HG02588 (cell line): ENCODE data around the gene ZMIZ1.
"Not testable (repeated sequence)": the region's sequence is repeated elsewhere in the genome, so short reads cannot be mapped to it uniquely, and the experiment has no call there.

ENCODE experiments used
- ATAC-seq: cut with Tn5 transposase; IDR thresholded peaks from one replicate; pipeline ENCODE4 v1.9.1; 2021; ENCODE audit warnings: mild to moderate bottlenecking, moderate library complexity; ENCODE audit not compliant: unreplicated experiment

The ZMIZ1 gene

DNA sequence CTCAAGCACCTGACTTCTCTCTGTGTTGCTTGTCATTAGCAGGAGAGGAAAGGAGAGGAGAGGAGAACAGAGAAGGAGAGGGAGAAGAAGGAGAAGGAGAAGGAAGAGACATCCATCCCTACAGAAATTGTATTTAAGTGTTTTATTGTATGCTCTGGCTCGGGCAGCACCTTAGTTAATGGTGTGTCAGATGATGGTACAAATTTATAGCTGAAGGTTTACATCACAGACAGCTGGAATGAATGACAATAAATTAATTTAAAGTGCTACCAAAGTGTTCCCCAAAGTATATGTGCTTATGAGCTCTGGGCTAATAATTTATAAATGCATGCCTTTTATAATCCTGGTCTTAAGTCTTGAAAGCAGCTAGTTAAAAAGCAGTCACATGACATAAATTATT is 38.1 kb upstream of the ZMIZ1 start:
- no peak for ATAC-seq

DNA sequence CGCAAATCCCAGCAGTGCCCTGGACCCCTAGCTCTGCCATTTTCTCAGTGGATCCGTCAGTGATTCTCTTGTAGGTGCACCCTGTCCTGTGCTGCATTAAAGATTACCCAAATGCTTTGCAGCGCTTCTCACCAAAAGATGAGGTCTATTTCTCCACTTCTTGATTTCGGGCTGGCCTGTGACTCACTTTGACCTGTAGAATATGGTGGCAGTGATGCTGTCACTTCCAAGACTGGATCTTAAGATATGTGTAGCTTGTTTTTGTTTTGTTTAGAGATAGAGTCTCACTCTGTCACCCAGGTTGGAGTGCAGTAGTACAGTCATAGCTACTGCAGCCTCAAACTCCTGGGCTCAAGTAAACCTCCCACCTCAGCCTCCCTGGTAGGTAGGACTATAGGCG is 37.0 kb upstream of the ZMIZ1 start:
- ATAC-seq: no peak

- ATAC-seq: no peak
Observed at GRCh38 chr10:79034271-79034876, 34.4 kb upstream of the ZMIZ1 start.

DNA sequence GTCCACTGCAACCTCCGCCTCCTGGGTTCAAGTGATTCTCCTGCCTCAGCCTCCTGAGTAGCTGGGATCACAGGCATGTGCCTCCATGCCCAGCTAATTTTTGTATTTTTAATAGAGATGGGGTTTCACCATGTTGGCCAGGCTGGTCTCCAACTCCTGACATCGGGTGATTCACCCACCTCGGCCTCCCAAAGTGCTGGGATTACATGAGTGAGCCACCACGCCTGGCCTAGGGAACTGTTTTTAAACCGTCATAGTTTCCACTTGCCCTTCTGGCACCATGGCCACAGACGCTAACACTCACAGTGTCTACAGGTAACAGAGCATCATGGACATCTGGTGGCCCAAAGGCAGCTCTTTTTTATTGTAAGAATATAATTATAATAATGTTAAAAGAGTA is 32.4 kb upstream of the ZMIZ1 start:
- ATAC-seq: not testable (repeated sequence)

GRCh38 chr10:79038104-79038840 is 30.5 kb upstream of the ZMIZ1 start:
- ATAC-seq: no peak

- ATAC-seq: no peak
Observed at GRCh38 chr10:79038841-79039201, 29.9 kb upstream of the ZMIZ1 start.

DNA sequence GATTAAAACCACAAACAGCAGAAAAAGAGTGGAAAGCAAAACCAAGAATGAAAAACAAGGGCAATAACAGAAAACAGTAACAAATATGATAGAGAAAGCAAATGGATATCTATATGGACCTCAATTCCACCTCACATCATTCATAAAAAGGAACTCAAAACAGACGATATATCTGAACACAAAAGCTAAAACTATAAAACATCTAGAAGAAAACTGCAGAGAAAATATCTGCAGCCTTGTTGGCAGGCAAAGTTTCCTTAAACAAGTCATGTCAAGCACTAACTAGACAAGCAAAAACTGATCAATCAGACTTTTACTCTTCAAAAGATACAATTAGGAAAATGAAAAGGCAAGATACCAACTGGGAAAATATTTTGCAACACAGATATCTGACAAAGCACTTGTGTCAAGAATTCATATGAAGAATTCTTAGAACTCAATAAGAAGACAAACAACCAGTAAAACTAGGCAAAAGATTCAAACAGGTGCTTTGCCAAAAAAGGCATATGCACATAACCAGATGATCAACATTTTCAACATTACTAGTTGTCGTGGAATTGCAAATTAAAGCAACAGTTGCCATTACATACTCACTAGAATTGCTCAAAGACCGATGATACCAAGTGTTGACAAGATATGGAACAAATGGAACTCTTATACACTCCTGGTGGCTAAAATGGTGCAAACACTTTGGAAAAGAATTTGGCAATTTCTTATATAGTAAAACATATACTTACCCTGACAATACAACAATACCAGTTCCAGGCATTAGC is 25.9 kb upstream of the ZMIZ1 start:
- ATAC-seq: no peak

GRCh38 chr10:79044036-79044632 is 24.6 kb upstream of the ZMIZ1 start:
- ATAC-seq: no peak

- no peak for ATAC-seq
Observed at GRCh38 chr10:79044846-79045245, 23.9 kb upstream of the ZMIZ1 start.

GRCh38 chr10:79045566-79046175 is 23.1 kb upstream of the ZMIZ1 start:
- no peak for ATAC-seq

- ATAC-seq: no peak
Observed at GRCh38 chr10:79046326-79046725, 22.4 kb upstream of the ZMIZ1 start.

DNA sequence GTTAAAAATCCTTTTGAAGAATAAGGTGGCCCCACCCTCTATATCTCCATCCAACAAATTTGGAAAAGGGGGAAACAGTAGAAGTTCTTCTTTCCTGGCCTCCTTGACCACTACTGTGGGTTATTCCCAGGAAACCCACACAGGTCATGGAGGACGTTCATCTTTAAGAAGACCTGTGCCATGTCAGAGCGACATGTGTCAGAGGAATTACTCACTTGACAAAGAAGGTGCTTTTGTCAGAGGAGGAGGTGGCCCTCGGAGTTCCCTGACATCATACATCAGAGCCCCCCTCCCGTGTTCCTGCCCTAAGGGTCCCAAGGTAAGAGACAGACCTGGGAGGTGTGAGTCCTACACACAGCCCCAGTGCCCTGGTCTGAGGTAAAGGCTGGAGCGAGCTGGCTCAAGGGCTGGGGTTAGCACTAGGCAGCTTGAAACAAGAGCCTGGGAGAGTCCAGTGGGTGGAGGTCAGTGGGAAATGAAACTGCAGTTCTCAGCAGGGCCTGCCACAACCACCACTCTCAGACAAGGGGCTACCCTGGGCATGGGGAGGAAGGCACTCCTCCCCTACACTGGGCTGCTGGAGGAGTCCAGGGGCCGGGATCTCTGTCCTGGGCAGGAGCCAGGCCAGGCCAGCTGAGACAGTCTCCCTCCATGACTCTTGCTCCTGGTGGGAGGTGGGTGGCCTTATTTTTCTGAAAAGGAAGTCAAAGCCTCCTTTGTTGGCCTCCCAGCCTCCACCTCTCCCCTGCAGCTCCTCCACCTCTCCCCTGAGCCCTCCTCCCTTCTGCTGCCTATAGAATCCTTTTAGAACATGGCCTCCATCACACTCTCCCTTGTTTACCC is 21.8 kb upstream of the ZMIZ1 start:
- ATAC-seq: no peak

DNA sequence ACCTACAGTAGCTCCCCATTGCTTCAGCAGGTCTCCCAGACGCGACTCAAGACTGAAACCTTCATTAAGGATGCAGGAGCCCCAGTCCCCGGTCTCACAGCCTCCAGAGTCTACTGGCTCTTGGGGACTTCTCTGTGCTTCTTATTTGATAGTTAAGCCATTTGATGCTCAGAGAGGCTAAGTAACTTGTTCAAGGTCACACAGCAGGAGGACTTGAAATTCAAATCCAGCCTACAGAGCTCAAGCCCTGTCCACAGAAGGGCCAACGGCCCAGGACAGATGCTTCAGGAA is 21.2 kb upstream of the ZMIZ1 start:
- no peak for ATAC-seq

- ATAC-seq: no peak
Observed at GRCh38 chr10:79047875-79048638, 20.7 kb upstream of the ZMIZ1 start.

GRCh38 chr10:79048639-79049550 is 19.9 kb upstream of the ZMIZ1 start:
- ATAC-seq: no peak

DNA sequence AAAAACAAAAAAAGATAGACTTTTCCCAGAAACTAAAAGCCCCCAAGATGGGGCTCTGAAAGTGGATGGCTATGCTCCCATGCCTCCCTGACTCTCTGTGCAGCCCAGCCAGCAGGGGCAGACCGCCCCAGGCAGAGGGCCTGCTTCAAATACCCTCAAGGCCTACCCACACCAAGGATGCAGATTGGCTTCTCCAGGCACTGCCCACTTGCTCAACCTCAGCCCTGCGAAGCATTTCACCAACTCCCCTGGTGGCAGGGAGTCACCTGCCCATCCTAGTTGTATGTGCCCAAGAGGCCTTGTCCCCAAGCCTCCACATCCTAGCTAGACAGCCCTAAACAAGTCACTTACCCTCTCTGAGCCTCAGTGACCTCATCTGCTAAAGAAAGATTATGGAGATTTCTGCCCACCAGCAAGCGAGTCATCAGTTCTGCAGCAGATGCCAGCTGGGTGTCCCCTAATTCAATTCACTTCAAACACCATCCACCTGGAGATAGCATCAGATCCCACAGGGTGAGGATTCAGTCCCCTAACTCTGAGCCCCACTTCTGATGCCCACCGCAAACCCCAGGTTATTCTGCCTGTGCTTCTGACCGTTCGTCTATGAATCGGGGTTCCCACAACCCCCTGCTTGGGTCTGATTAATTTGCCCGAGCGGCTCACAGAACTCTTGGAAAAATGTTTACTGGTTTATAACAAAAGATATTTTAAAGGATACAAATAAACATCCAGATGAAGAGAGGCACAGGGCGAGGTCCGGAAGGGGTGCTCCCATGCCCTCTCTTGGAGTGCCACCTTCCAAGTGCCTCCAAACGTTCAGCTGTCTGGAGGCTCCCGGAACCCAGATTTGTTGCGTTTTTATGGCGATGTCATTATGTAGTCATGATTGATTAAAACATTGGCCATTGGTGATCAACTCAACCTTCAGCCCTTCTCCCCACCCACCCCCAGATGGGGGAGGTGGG is 18.6 kb upstream of the ZMIZ1 start:
- ATAC-seq: no peak

DNA sequence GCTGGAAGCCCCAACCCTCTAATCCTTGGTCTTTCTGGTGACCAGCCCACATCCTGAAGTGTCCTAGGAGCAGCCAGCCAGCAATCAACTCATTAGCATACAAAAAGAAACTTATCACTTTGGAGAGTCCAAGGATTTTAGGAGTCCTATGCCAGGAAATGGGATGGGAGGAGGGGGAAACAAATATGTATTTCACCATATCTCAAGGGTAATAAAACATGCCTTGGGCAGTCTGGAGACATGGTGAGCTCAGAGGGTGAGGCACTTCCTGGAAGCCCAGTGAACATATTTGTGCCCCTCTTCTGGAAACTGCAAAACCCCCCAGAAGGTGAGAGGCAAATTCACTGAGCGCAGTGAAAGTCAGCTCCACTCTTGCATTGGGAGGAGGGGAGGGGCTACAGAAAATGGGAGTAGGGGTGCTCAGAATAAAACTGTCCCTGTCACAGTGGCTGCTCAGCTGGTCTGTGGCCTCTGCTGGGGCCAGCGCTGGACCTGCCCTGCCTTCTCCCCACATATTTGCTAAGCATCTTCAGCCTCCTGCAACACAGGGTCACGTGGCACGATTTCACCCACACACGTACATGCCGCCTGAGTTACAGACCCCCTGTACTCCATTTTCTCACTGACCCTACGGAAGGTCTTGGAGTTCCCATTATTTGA is 17.7 kb upstream of the ZMIZ1 start:
- no peak for ATAC-seq
